Raji (cell line): ENCODE data around the gene TMEM185B.

Source experiments
- POLR2A ChIP-seq: IDR thresholded peaks from 2 replicates; pipeline ENCODE4 v1.6.1; 2011; ENCODE audit warnings: low read depth, low read length, control low read depth; ENCODE audit not compliant: insufficient read depth

TMEM185B gene

DNA sequence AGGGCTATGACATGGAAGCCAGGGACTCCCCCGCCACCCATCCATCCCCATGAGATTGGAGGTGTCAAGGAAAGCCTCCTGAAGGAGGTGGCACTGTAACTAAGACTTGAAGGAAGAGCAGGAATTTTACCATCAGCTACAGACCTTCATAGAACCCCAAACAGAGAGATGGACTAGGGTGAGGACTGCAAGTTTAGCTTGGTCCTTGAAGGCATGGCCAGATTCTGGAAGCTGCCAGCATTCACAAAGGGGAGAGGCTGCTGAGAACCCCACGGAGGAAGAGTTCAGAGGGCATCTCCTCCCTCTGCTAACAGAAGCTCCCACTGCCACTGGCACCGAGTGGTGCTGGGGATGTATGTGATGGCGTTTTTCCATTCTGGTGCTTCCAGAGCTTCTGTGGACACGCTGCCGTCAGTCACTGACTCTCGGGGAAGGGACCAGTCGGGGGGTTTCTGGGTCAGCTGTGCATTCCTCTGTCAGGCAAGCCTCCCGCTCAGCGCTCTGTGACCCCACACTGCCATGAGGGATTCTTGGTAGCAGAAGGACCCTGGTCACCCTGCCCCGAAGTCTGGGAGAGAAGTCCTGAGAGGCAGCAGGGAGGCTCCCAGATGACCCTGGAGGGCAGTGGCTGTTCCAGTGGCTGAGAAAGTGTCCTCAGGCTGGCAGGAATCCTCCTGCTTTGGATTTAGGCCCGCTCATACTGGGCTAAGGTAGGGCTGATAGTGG is 18.1 kb downstream of the TMEM185B start:
- TF ChIP-seq POLR2A = no peak

DNA sequence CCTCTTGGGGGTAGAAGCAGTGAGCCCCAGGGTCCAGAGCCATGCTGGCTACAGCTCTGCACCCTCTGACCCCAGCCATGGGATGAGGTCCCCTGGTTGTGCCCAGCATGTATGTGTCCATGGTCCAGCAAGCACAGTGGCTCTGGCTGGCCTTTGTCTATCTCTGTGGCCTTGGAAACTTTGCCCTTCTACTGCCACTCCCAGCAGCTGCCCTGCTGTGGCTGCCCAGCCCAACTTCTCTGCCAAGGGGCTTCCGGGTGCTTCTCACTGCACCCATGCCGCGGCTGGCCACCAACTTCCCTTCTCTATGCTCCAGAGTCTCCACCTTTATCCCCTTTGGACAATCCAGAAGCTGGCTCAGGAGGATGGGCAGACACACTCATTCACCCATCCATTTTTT is 18.8 kb downstream of the TMEM185B start:
- TF ChIP-seq POLR2A = no peak

DNA sequence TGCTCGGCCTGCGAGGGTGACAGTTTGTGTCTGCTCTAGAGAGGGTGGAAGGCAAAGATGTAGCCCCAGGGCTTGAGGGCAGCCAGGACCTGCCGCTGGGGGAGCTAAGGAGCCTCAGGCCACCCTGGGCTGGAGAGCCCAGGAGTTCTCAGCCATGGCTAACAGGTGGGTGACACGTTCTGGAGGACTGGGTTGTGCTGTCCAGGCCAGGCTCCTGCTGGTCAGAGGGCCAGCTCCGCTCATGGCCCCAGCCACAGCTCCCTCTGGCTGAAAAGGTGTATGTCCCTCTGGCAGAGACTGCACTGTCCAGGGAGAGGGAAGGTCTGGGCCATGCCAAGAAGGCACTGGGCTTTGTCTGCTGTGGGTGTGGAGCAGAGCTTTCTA is 19.2 kb downstream of the TMEM185B start:
- no peak for TF ChIP-seq POLR2A

DNA sequence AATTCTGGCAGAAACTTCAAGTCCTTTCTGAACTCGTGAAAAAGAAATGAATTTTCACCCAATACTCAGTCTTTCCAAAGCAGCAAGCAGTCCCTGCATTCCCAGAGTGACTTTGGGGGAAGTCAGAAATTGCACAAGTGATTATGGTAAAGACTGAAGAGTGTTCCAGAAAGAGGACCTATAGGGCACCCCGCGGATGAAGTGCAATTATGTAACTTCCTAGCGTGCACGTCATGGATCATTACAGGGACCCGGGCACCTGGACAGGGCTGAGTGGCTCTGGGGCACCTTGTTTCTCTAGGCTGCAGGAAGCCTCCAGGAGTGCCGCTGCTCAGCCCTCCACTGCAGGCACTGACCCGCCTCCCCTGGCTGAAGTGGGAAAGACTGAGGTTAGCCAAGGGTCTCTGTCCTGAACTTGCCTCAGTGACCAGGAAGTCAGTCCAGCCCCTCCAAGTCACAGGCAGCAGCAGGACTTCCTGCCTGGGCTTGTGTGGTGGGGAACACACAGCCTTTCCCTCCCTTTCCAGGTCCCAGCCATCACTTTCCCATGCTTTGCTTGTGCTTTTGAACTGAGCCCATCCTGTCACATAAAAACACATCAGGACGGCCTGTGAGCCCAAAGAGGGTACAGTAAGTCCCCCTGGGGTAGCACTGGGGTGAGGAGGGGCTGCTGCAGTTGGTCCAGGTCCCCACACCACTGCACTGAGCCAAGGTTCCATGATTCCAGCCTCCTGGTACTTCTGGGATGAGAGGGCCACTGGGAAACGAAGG is 19.8 kb downstream of the TMEM185B start:
- TF ChIP-seq POLR2A = no peak

DNA sequence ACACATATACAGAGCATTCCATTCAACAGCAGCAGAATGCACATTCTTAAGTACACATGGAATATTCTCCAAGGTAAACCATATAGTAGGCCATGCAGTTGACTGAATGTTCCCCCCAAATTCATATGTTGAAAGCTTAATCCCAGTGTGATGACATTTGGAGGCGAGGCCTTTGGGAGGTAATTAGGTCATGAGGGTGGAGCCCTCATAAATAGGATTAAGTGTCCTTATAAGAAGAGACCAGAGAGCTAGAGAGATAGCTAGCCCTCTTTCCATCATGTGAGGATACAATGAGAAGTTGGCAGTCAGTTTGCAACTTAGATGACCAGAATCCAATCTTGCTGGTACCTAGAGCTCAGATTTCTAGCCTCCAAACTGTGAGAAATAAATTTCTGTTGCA is 27.6 kb downstream of the TMEM185B start:
- TF ChIP-seq POLR2A = no peak

DNA sequence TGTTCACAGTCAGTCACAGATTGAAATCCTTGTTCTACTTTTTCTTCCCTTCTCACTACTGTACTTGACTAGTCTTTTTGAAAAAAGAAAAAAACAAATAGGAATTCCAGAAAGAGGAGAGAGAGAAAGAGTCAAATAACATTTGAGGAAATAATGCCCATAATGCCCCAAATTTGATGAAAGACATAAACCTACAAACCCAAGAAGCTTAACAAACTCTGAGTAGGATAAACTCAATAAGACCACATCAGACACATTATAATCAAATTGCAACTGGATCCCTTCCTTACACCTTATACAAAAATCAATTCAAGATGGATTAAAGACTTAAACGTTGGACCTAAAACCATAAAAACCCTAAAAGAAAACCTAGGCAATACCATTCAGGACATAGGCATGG is 30.9 kb downstream of the TMEM185B start:
- TF ChIP-seq POLR2A = no peak

DNA sequence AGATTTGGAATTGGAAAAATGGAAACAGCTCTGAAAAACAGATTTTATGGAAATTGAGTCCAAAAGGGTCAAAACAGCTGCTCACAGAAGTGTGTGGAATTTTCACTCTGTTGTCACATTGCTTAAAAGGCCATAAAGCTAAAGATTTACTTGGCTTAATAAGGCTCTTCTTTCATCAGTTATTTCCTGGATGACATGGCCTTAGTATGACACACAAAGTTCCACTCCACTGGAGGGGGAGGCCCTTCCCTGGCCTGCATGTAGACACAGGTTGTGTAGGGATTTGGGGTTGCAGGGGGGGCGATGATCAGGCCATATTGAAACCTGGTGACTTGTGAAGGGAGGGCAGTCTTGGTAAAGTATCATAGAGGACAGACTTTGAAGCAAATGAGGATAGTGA is 34.0 kb downstream of the TMEM185B start:
- no peak for TF ChIP-seq POLR2A

DNA sequence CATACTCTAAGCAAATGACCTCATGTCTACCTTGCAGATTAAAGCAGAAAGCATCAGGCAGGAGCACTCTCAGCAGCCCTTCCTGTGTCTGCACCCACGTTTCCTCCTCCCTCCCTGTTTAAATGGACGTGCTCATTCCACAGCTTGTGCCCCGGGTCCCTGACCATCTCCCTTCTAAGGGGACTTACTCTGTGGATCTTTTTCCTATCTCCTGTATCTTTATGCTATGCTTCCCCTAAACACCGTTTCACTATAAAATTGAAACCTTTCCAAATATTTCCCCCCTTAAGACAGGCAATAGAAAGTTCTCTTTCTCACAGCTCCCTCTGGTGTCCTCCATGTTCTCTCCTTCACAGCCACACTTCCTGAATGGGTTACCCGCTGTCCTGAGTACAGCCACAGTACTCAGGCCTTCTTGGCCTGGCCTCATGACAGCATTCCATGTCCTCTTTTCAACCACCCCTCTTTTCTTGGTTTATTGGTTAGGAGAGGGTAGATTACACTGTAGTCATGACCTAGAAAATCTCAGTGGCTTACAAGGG is 41.1 kb downstream of the TMEM185B start:
- TF ChIP-seq POLR2A = no peak

DNA sequence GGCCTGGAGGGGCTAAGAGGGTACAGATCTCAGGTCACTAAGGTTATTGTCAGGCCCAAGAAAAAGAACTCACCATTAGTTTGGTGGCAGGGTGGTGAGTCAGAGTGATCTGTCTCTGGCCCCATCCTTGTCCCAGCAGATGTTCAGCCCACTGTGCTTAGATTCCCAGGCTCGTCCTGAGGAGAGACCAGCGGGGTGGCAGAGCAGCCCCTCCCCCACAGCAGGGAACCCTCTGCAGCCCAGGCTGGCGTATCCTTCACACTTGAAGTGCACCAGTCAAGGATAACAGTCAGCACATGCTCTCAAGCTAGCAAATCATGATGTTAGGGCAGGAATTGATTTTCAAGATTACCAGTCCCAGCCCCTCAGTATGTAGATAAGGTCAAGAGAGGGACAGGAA is 43.1 kb downstream of the TMEM185B start:
- no peak for TF ChIP-seq POLR2A

DNA sequence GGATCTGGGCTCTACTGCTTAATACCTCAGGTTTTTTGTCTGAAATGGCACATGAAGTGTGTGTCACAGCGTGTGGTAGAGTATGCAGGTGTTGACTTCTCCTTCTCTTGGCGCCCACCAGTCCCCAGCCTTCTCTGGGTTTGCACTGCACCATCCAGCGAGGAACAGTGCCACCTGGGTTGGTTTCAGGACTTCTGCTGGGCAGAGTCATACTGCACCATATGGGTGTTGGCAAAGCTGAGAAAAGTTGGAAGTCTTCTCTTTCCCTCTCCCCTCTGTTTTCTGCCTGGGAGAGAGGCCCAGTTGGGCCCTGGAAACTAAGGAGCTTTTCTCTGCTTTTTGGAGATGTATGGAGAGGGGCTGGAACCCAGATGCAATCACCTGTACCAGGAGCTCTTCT is 43.8 kb downstream of the TMEM185B start:
- TF ChIP-seq POLR2A = no peak

DNA sequence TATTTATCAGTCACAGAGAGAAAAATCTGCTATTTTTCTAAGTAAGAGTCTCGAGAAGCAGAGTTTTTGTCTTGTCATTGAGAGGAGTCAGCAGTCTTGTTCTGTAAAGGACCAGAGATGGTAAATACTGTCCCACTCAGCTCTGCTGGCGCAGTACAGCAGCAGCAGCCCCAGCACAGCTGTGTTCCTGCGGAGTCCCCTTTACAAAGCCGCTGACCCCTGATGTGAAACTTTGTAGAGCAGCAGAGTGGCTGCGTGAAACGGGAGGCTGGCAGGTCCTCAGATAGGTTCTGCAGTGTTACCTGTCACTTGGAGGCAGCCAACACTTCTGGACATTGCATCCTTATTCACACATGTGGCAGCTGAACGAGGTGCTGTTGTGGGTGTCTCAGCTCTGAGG is 45.2 kb downstream of the TMEM185B start:
- TF ChIP-seq POLR2A = no peak

DNA sequence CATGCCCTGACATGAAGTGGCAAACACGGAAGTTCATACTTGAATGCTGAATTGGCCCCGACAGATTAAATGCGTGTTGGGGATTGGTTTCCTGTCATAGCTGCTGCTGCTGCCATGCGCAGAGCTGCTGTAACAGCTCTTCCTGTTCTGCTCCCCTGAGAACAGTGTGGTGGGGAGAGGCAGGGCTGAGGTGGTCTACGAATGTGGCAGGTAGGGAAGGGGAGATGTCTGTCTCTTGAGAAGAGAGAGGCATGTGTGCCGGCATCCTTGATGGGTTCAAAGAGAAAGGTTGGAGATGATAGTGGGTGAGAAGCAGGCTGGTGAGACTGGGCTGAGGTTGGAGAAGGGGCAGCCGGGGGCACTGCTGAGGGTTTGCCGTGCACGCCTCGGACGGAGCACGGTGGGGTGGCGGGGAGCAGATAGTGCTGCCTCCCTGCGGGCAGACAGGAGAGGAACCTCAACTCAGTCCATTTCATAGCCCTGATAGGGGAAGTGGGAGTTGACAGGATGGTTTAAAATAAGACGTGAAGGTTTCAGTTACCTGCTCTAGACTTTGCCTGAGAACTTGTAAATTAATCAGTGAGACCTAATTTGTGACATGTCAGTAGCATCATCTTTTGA is 46.1 kb downstream of the TMEM185B start:
- peak; percentile 98 for TF ChIP-seq POLR2A

DNA sequence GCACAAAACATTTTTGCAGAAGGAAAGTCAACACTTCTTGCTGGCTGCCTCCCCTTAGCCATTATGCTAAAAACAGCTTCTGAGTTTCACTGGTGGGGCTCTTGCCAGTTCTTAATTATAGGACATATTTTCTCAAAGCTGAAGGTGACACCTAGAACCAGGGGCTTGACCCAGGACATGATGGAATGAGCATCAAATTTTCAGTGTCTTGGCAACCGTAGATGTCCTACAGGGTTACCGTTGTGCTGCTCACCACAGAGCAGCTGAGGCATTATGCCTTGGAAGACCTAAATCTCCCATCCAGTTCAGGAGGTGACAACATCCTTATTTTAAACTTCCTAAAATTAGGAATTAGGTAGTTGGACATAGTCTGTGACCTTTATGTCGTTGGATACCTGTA is 46.7 kb downstream of the TMEM185B start:
- no peak for TF ChIP-seq POLR2A

DNA sequence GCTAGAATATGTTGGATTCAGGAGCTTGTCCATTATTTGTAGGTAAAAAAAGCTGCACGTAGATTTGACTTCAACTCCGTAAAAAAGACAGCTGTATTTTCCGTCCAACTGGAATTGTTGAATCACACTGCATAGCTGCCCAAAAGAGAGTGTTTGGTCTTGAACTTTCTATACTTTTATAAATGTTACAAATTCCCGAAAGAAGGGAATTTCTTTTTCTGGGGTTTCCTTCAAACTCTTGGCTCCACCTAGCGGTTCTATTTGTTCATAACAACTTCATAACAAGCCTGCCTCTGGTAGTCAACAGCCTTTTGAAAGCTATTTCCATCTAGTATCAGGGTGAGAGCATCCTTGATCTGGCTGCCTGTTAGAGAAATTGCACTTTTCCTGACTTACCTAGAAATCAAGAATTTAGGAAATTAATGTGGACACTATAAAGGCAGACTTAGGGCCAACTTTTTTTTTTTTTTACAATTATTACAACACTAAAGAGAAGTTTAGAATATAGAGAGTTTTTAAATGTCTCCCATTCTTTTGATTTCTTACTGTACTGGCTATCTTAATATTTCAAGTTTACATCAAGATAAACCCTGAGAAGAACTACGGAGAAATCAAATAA is 48.1 kb downstream of the TMEM185B start:
- TF ChIP-seq POLR2A = no peak
